SK-N-SH (cell line): Measurements from ENCODE around the gene DAB2IP. TPM values are rescaled to one million over a fixed set of nuclear protein-coding genes. Genes with fewer than 3 reads are reported as not detected.

Source experiments
- CTCF ChIA-PET: fragments of 300-600, 350-600 bp; formaldehyde crosslinking; extraction: SDS; loops from one replicate; lab custom pipeline; 2021; lab: Yijun Ruan, JAX
- POLR2A ChIA-PET: fragments of 350-600 bp; sonication (Branson Sonifier 250); formaldehyde crosslinking; extraction: SDS; loops from one replicate; lab custom pipeline; 2020; ENCODE audit warnings: antibody characterized with exemption, inconsistent platforms; lab: Yijun Ruan, JAX
- DNase-seq: peaks from one replicate; pipeline ENCODE4 v3.0.0; 2012
- H2AFZ ChIP-seq: fragments of 200-600 bp; sonication (generic); 2 replicates; pipeline ENCODE4 v1.8.1; 2016; ENCODE audit warnings: antibody characterized with exemption, mild to moderate bottlenecking, low read depth
- H3F3A ChIP-seq: fragments of 200-600 bp; sonication (generic); replicated peaks from 2 replicates; pipeline ENCODE3; 2016; ENCODE audit warnings: antibody characterized with exemption, mild to moderate bottlenecking; ENCODE audit not compliant: insufficient read depth
- H3K27ac ChIP-seq, 2 experiments: fragments of 200-500 bp in 1 of 2; fragments of 200-600 bp in 1 of 2; sonication (Bioruptor generic) in 1 of 2; sonication (generic), shearing (Covaris generic) in 1 of 2; 2 replicates each; pipeline versions ENCODE4 v1.5.1 to v1.6.1; 2014 to 2016; ENCODE audit warnings: low read depth in 2 of 2, inconsistent platforms in 1 of 2, low read length in 1 of 2, mild to moderate bottlenecking in 1 of 2, mixed read lengths in 1 of 2
- H3K27me3 ChIP-seq: fragments of 200-600 bp; sonication (generic), shearing (Covaris generic); 2 replicates; pipeline ENCODE4 v1.6.1; 2016; ENCODE audit warnings: mixed run types; ENCODE audit not compliant: insufficient read depth
- H3K36me3 ChIP-seq, 2 experiments: fragments of 200-500 bp in 1 of 2; fragments of 200-600 bp in 1 of 2; sonication (Bioruptor generic) in 1 of 2; sonication (generic) in 1 of 2; replicated peaks in 1 of 2; 2 replicates each; pipeline versions ENCODE3 to v1.5.1; 2014 to 2016; ENCODE audit warnings: low read length in 1 of 2, mild to moderate bottlenecking in 1 of 2; ENCODE audit not compliant: insufficient read depth in 2 of 2, control insufficient read depth in 1 of 2
- H3K4me1 ChIP-seq, 2 experiments: fragments of 200-500 bp in 1 of 2; fragments of 200-600 bp in 1 of 2; sonication (Bioruptor generic) in 1 of 2; sonication (generic), shearing (Covaris generic) in 1 of 2; 2 replicates each; pipeline versions ENCODE4 v1.5.1 to v1.6.1; 2014 to 2016; ENCODE audit warnings: low read depth in 1 of 2, low read length in 1 of 2, mixed run types in 1 of 2; ENCODE audit not compliant: insufficient read depth in 2 of 2, control insufficient read depth in 1 of 2
- H3K4me2 ChIP-seq: fragments of 200-600 bp; sonication (generic), shearing (Covaris generic); 2 replicates; pipeline ENCODE4 v1.6.1; 2017; ENCODE audit warnings: mixed run types
- H3K4me3 ChIP-seq, 2 experiments: fragments of 200-500 bp in 1 of 2; fragments of 200-600 bp in 1 of 2; sonication (Bioruptor generic) in 1 of 2; sonication (generic), shearing (Covaris generic) in 1 of 2; 2 replicates each; pipeline versions ENCODE4 v1.5.1 to v1.8.1; 2014 to 2016; ENCODE audit warnings: low read depth in 2 of 2, inconsistent platforms in 1 of 2, low read length in 1 of 2, mild to moderate bottlenecking in 1 of 2, mixed read lengths in 1 of 2, moderate library complexity in 1 of 2
- H3K79me2 ChIP-seq: fragments of 200-600 bp; sonication (generic); 2 replicates; pipeline ENCODE4 v1.8.1; 2017; ENCODE audit warnings: mild to moderate bottlenecking; ENCODE audit not compliant: insufficient read depth
- H3K9ac ChIP-seq: fragments of 200-600 bp; sonication (generic); 2 replicates; pipeline ENCODE4 v1.6.1; 2017; ENCODE audit warnings: mixed run types
- H3K9me2 ChIP-seq: fragments of 200-600 bp; sonication (generic); 2 replicates; pipeline ENCODE4 v1.6.1; 2017; ENCODE audit warnings: mixed run types
- H3K9me3 ChIP-seq: fragments of 200-600 bp; sonication (generic); 2 replicates; pipeline ENCODE4 v1.6.1; 2017; ENCODE audit warnings: mixed run types, mild to moderate bottlenecking, moderate library complexity
- H4K20me1 ChIP-seq: fragments of 200-600 bp; sonication (generic); 2 replicates; pipeline ENCODE4 v1.6.1; 2017; ENCODE audit warnings: mild to moderate bottlenecking, mixed run types; ENCODE audit not compliant: insufficient read depth
- CHD2 ChIP-seq: fragments of 150-350 bp; IDR thresholded peaks from 2 replicates; pipeline ENCODE4 v1.6.1; 2018; ENCODE audit warnings: low read length; ENCODE audit not compliant: partially characterized antibody
- CTCF ChIP-seq: fragments of 200-600 bp; sonication (generic); IDR thresholded peaks from 2 replicates; pipeline ENCODE4 v1.6.1; 2017; ENCODE audit warnings: antibody characterized with exemption, mild to moderate bottlenecking, moderate library complexity
- EP300 ChIP-seq, 2 experiments: IDR thresholded peaks; 2 replicates each; pipeline versions ENCODE4 v1.4.0 to v1.6.1; 2012; ENCODE audit warnings: borderline replicate concordance in 1 of 2, low read depth in 1 of 2, low read length in 1 of 2
- GABPA ChIP-seq: IDR thresholded peaks from 2 replicates; pipeline ENCODE4 v1.4.0; 2012; ENCODE audit warnings: low read depth, mild to moderate bottlenecking
- IRF3 ChIP-seq: fragments of 150-350 bp; IDR thresholded peaks from 2 replicates; pipeline ENCODE4 v1.6.1; 2016; ENCODE audit warnings: mild to moderate bottlenecking, low read depth, low read length
- JUND ChIP-seq: IDR thresholded peaks from 2 replicates; pipeline ENCODE4 v1.4.0; 2012
- MAX ChIP-seq: IDR thresholded peaks from 2 replicates; pipeline ENCODE4 v1.4.0; 2012; ENCODE audit warnings: low read depth
- MXI1 ChIP-seq: IDR thresholded peaks from 2 replicates; pipeline ENCODE4 v1.6.1; 2012; ENCODE audit warnings: mild to moderate bottlenecking, low read depth, low read length, improper control_type of control experiment
- NFIC ChIP-seq: IDR thresholded peaks from 2 replicates; pipeline ENCODE4 v1.4.0; 2012; ENCODE audit warnings: borderline replicate concordance
- NRF1 ChIP-seq: IDR thresholded peaks from 2 replicates; pipeline ENCODE4 v1.6.1; 2012; ENCODE audit warnings: low read depth, mild to moderate bottlenecking, low read length
- POLR2AphosphoS5 ChIP-seq: IDR thresholded peaks from 2 replicates; pipeline ENCODE4 v1.6.1; 2012; ENCODE audit warnings: low read depth, low read length
- RAD21 ChIP-seq: IDR thresholded peaks from 2 replicates; pipeline ENCODE4 v1.6.1; 2012; ENCODE audit warnings: mild to moderate bottlenecking, low read length
- RCOR1 ChIP-seq: fragments of 150-350 bp; IDR thresholded peaks from 2 replicates; pipeline ENCODE4 v1.6.1; 2017; ENCODE audit warnings: antibody characterized with exemption, low read length
- REST ChIP-seq: IDR thresholded peaks from 2 replicates; pipeline ENCODE4 v1.6.1; 2012; ENCODE audit warnings: mild to moderate bottlenecking, low read depth, low read length, moderate library complexity
- SIN3A ChIP-seq: IDR thresholded peaks from 2 replicates; pipeline ENCODE4 v1.6.1; 2012; ENCODE audit warnings: low read depth, mild to moderate bottlenecking, low read length, moderate library complexity, borderline replicate concordance
- SMC3 ChIP-seq: IDR thresholded peaks from 2 replicates; pipeline ENCODE4 v1.6.1; 2012; ENCODE audit warnings: low read depth, low read length, improper control_type of control experiment
- TCF12 ChIP-seq: IDR thresholded peaks from 2 replicates; pipeline ENCODE4 v1.4.0; 2012
- TEAD4 ChIP-seq: IDR thresholded peaks from 2 replicates; pipeline ENCODE4 v1.4.0; 2012; ENCODE audit warnings: mild to moderate bottlenecking, borderline replicate concordance; ENCODE audit not compliant: insufficient read depth
- YY1 ChIP-seq: IDR thresholded peaks from 2 replicates; pipeline ENCODE4 v1.4.0; 2012; ENCODE audit warnings: low read depth, mild to moderate bottlenecking
- WGBS: methylation state at CpG from one replicate; pipeline ENCODE4 v1.1.6; 2017; ENCODE audit warnings: low lambda C conversion rate; 5-methylcytosine and 5-hydroxymethylcytosine counted together
- polyA plus RNA-seq, 3 experiments: library from polyadenylated mRNA; depleted of rRNA; stranded (reverse); fragments of >200 nt; gene quantifications; 2 replicates each; pipeline ENCODE4 v1.2.3, GENCODE V29; 2012

Gene DAB2IP
- polyA plus RNA-seq, 1 of the 3 experiments (the other 2 are of a cell fraction): 21.4 TPM

- peak overlapping the region; percentile 59 to 88 for H3K4me3 ChIP-seq
- no peaks in the 10 kb centered on the region for H3K9me2 ChIP-seq
- peak overlapping the region in 1 of 2 experiments; percentile 76; a peak in 1 of 4 replicates for H3K27ac ChIP-seq
- DNase-seq: no peak
- H3F3A ChIP-seq: no peaks in the 10 kb centered on the region
- POLR2A ChIA-PET: no interaction called here
- no peaks in the 10 kb centered on the region for H3K79me2 ChIP-seq
- no peak overlapping the region for H2AFZ ChIP-seq
- WGBS: 70% methylated on average over 2 of the region's 2 CpGs
- TF ChIP-seq SMC3: no peak
- TF ChIP-seq JUND: no peak
- TF ChIP-seq EP300 (IDR thresholded peaks at IDR 0.05; ENCODE audit: borderline replicate concordance in 1 of 2, low read depth in 1 of 2, low read length in 1 of 2): no peak
- no peak for TF ChIP-seq POLR2AphosphoS5
- TF ChIP-seq TEAD4: no peak
- no peak for TF ChIP-seq YY1
- TF ChIP-seq NFIC: no peak
- TF ChIP-seq GABPA: no peak
- no peak for TF ChIP-seq CHD2
- no peak for TF ChIP-seq RAD21
- TF ChIP-seq IRF3: no peak
- TF ChIP-seq NRF1: no peak
- TF ChIP-seq REST: no peak
- TF ChIP-seq RCOR1: no peak
- TF ChIP-seq CTCF: no peak
- no peak for TF ChIP-seq SIN3A
- no peak for TF ChIP-seq MXI1
- no peak for TF ChIP-seq TCF12
- no peak for TF ChIP-seq MAX
- TF ChIP-seq, all 33 proteins: peak for 0
- Histone ChIP-seq H3K36me3 (no peaks in the 10 kb centered on the region), H3K4me2 (peak overlapping the region; percentile 97), H4K20me1 (peaks cover 14% of the 10 kb centered on the region; the same call in 1 of the 2 replicates), H3K9me3 (no peaks in the 10 kb centered on the region), H3K27me3 (no peaks in the 10 kb centered on the region), H3K4me1 (peaks cover 12 to 62% of the 10 kb centered on the region in 2 experiments), H3K9ac (peak overlapping the region; percentile 66; the same call in 1 of the 2 replicates)
- CTCF ChIA-PET: interaction anchor here (1.0 to 2.8 kb wide), 7 partner anchors 12 to 107 kb away, joined by 3 to 9 read pairs (median 5); no protein-coding TSS in a partner anchor
Observed at GRCh38 chr9:121652838-121653231, 1.4 kb downstream of the DAB2IP start.
